Trophoblast cell (in vitro differentiated cells and primary cell): ENCODE measurements around the gene TBCD.

Source experiments
- DNase-seq, 2 donors: peaks; one replicate each; pipeline ENCODE4 v3.0.0-alpha.2; 2016
- H2AFZ ChIP-seq: 2 replicates; pipeline ENCODE4 v1.6.1; 2013; ENCODE audit warnings: low read length, moderate library complexity, mild to moderate bottlenecking; ENCODE audit not compliant: insufficient read depth, poor library complexity
- H2AK5ac ChIP-seq: 2 replicates; pipeline ENCODE4 v1.6.1; 2013; ENCODE audit warnings: mild to moderate bottlenecking, low read length
- H2BK120ac ChIP-seq: 2 replicates; pipeline ENCODE4 v1.6.1; 2013; ENCODE audit warnings: low read length, mild to moderate bottlenecking, moderate library complexity; ENCODE audit not compliant: insufficient read depth, poor library complexity
- H2BK12ac ChIP-seq: 2 replicates; pipeline ENCODE4 v1.6.1; 2013; ENCODE audit warnings: mild to moderate bottlenecking, low read length, moderate library complexity
- H2BK5ac ChIP-seq: 2 replicates; pipeline ENCODE4 v1.6.1; 2013; ENCODE audit warnings: low read length, low read depth, moderate library complexity, mild to moderate bottlenecking; ENCODE audit not compliant: poor library complexity
- H3K14ac ChIP-seq: 2 replicates; pipeline ENCODE4 v1.6.1; 2013; ENCODE audit warnings: mild to moderate bottlenecking, low read length
- H3K18ac ChIP-seq: 2 replicates; pipeline ENCODE4 v1.6.1; 2013; ENCODE audit warnings: mild to moderate bottlenecking, low read length
- H3K23ac ChIP-seq: 2 replicates; pipeline ENCODE4 v1.6.1; 2013; ENCODE audit warnings: low read length
- H3K27ac ChIP-seq: 2 replicates; pipeline ENCODE4 v1.5.1; 2013; ENCODE audit warnings: low read depth, mild to moderate bottlenecking, inconsistent platforms, low read length, moderate library complexity
- H3K27me3 ChIP-seq: 2 replicates; pipeline ENCODE4 v1.6.1; 2013; ENCODE audit warnings: inconsistent platforms, mild to moderate bottlenecking, low read length, moderate library complexity; ENCODE audit not compliant: insufficient read depth
- H3K36me3 ChIP-seq, 2 experiments: 1 replicate in 1 of 2; 2 replicates in 1 of 2; pipeline ENCODE4 v1.6.1; 2013; ENCODE audit warnings: low read length in 2 of 2, mild to moderate bottlenecking in 2 of 2, moderate library complexity in 1 of 2; ENCODE audit not compliant: insufficient read depth in 2 of 2, control insufficient read depth in 1 of 2
- H3K4ac ChIP-seq: 2 replicates; pipeline ENCODE4 v1.6.1; 2013; ENCODE audit warnings: low read depth, mild to moderate bottlenecking, low read length, moderate library complexity
- H3K4me1 ChIP-seq, 2 experiments: 1 replicate in 1 of 2; 2 replicates in 1 of 2; pipeline ENCODE4 v1.6.1; 2013; ENCODE audit warnings: low read length in 2 of 2, mild to moderate bottlenecking in 2 of 2, moderate library complexity in 1 of 2; ENCODE audit not compliant: insufficient read depth in 2 of 2, control insufficient read depth in 1 of 2
- H3K4me2 ChIP-seq: 2 replicates; pipeline ENCODE4 v1.6.1; 2013; ENCODE audit warnings: inconsistent platforms, mild to moderate bottlenecking, low read length, moderate library complexity
- H3K4me3 ChIP-seq: 2 replicates; pipeline ENCODE4 v1.5.1; 2013; ENCODE audit warnings: mild to moderate bottlenecking, low read depth, low read length, inconsistent platforms
- H3K79me1 ChIP-seq: one replicate; pipeline ENCODE4 v1.6.1; 2013; ENCODE audit warnings: low read length
- H3K79me2 ChIP-seq: 2 replicates; pipeline ENCODE4 v1.6.1; 2013; ENCODE audit warnings: low read length, mild to moderate bottlenecking; ENCODE audit not compliant: control insufficient read depth, insufficient read depth, poor library complexity
- H3K9ac ChIP-seq: 2 replicates; pipeline ENCODE4 v1.6.1; 2013; ENCODE audit warnings: mild to moderate bottlenecking, low read length
- H3K9me3 ChIP-seq: 2 replicates; pipeline ENCODE4 v1.6.1; 2013; ENCODE audit warnings: low read depth, mild to moderate bottlenecking, control low read depth, inconsistent platforms, low read length; ENCODE audit not compliant: insufficient read depth
- H4K12ac ChIP-seq: 2 replicates; pipeline ENCODE4 v1.6.1; 2013; ENCODE audit warnings: low read depth, mild to moderate bottlenecking, low read length, moderate library complexity
- H4K8ac ChIP-seq: 2 replicates; pipeline ENCODE4 v1.6.1; 2013; ENCODE audit warnings: low read depth, mild to moderate bottlenecking, low read length, moderate library complexity
- H4K91ac ChIP-seq: one replicate; pipeline ENCODE4 v1.6.1; 2013; ENCODE audit warnings: low read depth, mild to moderate bottlenecking, low read length, moderate library complexity
- WGBS: extraction: QIAGEN DNeasy Blood & Tissue Kit; methylation state at CpG from one replicate; pipeline ENCODE4 v1.1.7; 2013; ENCODE audit warnings: missing lambda C conversion rate; ENCODE audit not compliant: insufficient read length, insufficient coverage; ENCODE audit errors: extremely low coverage; 5-methylcytosine and 5-hydroxymethylcytosine counted together

The TBCD gene

DNA sequence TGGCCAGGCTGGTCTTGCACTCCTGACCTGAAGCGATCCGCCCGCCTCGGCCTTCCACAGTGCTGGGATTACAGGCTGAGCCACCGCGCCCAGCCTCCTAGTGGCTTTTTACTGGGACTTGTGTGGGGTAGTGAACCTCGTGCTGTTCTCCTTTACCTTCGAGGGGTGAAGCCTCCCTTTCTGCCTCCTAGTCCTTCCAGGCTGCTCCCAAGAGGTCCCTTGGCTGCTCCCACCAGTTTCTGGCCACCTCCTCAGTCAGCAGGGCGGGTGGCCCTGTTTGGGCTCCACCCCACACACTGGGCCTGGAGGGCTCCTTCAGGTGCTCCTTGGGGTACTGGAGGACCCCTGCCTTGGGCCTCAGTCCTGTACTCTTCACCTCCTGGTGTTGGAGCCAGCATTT lies 158.9 kb downstream of the TBCD start:
- no peaks in the 10 kb centered on the region for H3K79me1 ChIP-seq
- no peak overlapping the region for H3K4ac ChIP-seq
- peaks cover 1% of the 10 kb centered on the region for H3K9me3 ChIP-seq
- no peak overlapping the region for H3K4me2 ChIP-seq
- H2BK5ac ChIP-seq, result no peak overlapping the region
- no peak overlapping the region for H3K18ac ChIP-seq
- peaks cover 17% of the 10 kb centered on the region in 2 experiments for H3K36me3 ChIP-seq
- no peak overlapping the region for H4K12ac ChIP-seq
- WGBS, result no CpG with 5 or more reads among the region's 9 CpGs
- no peaks in the 10 kb centered on the region for H3K27me3 ChIP-seq
- no peak overlapping the region for H4K91ac ChIP-seq
- H4K8ac ChIP-seq, result no peak overlapping the region
- no peak overlapping the region for H2BK120ac ChIP-seq
- H3K14ac ChIP-seq, result no peak overlapping the region
- no peaks in the 10 kb centered on the region for H3K79me2 ChIP-seq
- H3K4me1 ChIP-seq, result no peaks in the 10 kb centered on the region
- no peak overlapping the region for H3K23ac ChIP-seq
- H3K4me3 ChIP-seq, result no peak overlapping the region
- no peak overlapping the region for H2AFZ ChIP-seq
- no peak overlapping the region for H3K27ac ChIP-seq
- no peak overlapping the region for H3K9ac ChIP-seq
- H2AK5ac ChIP-seq, result no peak overlapping the region
- H2BK12ac ChIP-seq, result no peak overlapping the region
- no peak for DNase-seq

DNA sequence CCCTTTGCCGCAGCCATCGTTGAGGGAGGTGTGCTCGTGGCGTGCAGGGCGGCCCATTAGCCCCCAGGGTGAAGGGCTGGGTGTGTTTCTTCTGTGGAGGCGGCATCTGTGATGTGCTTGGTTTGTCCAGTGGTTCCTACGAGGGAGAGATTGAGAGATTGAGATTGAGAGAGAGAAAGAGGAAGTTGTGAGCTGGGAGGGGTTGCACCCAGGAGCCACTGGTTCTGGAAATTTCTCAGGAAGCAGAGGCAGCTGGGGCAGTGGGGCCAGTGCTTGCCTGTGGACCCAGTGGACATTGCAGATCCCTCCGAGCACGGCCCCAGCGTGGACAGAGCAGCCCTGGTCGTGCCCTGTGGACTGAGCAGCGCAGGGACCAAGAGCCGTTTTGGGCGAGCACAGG lies 160.0 kb downstream of the TBCD start:
- no peak overlapping the region for H4K12ac ChIP-seq
- no peak overlapping the region for H2AFZ ChIP-seq
- no peak overlapping the region for H3K9ac ChIP-seq
- H3K4me3 ChIP-seq, result no peak overlapping the region
- no peaks in the 10 kb centered on the region for H3K27me3 ChIP-seq
- peaks cover 1% of the 10 kb centered on the region for H3K9me3 ChIP-seq
- no peak overlapping the region for H3K18ac ChIP-seq
- no CpG with 5 or more reads among the region's 14 CpGs for WGBS
- H3K4me1 ChIP-seq, result no peaks in the 10 kb centered on the region
- no peak overlapping the region for H3K23ac ChIP-seq
- no peak overlapping the region for H3K27ac ChIP-seq
- no peak overlapping the region for H3K4me2 ChIP-seq
- no peak for DNase-seq
- H3K36me3 ChIP-seq, result peaks cover 14 to 18% of the 10 kb centered on the region in 2 experiments
- no peak overlapping the region for H4K91ac ChIP-seq
- no peak overlapping the region for H3K4ac ChIP-seq
- H2BK120ac ChIP-seq, result no peak overlapping the region
- no peak overlapping the region for H2AK5ac ChIP-seq
- no peak overlapping the region for H4K8ac ChIP-seq
- H3K79me2 ChIP-seq, result no peaks in the 10 kb centered on the region
- no peaks in the 10 kb centered on the region for H3K79me1 ChIP-seq
- H2BK12ac ChIP-seq, result no peak overlapping the region
- H3K14ac ChIP-seq, result peak overlapping the region; percentile 1
- H2BK5ac ChIP-seq, result no peak overlapping the region

DNA sequence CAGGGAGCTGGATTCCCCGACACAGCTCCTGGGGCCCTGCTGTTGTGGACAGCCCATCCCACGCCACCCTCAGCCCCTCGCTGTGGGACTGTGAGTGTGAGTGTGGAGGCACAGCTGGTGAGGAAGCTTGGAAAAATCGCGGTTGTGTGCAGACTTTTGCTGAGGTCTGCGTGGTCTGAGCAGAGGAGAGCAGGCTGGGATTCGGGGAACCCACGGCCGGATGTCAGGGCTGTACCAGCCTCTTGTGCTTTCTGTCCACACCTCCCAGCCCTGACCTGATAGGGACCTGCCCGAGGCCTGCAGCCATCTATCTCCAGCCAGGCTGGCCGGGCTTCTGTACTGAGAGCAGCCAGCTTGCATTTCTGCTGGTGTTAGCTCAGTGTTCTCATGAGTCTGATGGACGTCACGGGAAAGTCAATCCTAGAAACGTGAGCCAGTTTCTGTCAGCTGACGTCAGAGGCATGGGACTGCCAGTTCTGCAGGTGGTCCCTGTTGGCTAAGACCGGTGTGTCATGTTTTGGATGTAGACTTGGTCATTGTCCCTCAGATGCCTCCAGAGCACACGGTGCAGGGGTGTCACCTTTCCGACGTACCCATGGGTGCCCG lies 160.7 kb downstream of the TBCD start:
- Histone ChIP-seq H4K8ac (no peak overlapping the region), H2BK5ac (no peak overlapping the region), H3K27ac (no peak overlapping the region), H3K18ac (no peak overlapping the region), H3K36me3 (peaks cover 14 to 18% of the 10 kb centered on the region in 2 experiments), H3K4me3 (no peak overlapping the region), H3K23ac (no peak overlapping the region), H3K4me2 (no peak overlapping the region), H3K14ac (no peak overlapping the region), H2BK12ac (no peak overlapping the region), H3K9me3 (peaks cover 1% of the 10 kb centered on the region), H3K79me1 (no peaks in the 10 kb centered on the region), H2AFZ (no peak overlapping the region), H2BK120ac (no peak overlapping the region), H3K4me1 (no peaks in the 10 kb centered on the region), H4K12ac (no peak overlapping the region), H2AK5ac (no peak overlapping the region), H3K79me2 (no peaks in the 10 kb centered on the region), H3K9ac (no peak overlapping the region), H4K91ac (no peak overlapping the region), H3K4ac (no peak overlapping the region), H3K27me3 (no peaks in the 10 kb centered on the region)
- peak in 1 of 2 donors; percentile 12 for DNase-seq
- no CpG with 5 or more reads among the region's 20 CpGs for WGBS

DNA sequence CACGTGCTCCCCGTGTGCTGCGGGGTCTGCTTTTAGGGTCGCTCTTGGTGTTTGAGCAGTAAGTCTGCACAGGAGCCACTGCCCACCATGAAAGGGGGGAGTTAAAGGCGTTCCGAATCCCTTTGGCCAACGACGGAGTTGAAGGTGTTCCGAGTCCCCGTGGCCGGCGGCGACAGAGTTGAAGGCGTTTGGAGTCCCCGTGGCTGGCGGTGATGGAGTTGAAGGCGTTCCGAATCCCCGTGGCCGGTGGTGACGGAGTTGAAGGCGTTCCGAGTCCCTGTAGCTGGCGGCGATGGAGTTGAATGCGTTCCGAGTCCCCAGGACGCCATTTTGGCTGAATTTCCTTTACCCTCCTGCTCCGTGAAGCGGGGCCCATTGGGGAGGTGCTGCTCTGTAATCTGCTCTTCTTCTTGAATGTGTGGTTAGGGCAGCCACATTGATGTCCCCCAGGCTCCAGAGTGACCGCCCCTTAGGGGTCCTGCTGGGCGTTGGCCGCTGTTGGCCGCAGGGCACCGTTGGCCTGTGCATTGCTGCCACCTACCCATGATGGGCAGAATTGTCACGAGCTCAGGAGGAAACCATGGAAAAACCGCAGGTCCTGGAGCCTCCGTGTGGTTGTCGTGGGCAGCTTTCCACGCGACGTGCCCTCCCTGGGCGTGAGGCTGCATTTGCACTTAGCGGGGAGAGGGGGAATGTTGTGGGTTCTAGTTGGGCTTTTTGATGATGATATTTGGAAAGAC lies 161.6 kb downstream of the TBCD start:
- H4K91ac ChIP-seq, result no peak overlapping the region
- H3K27ac ChIP-seq, result no peak overlapping the region
- no peaks in the 10 kb centered on the region for H3K79me1 ChIP-seq
- peak in 1 of 2 donors; percentile 18 for DNase-seq
- H2AK5ac ChIP-seq, result no peak overlapping the region
- H3K4ac ChIP-seq, result no peak overlapping the region
- H3K4me1 ChIP-seq, result no peaks in the 10 kb centered on the region
- H3K27me3 ChIP-seq, result no peaks in the 10 kb centered on the region
- H3K23ac ChIP-seq, result no peak overlapping the region
- H3K36me3 ChIP-seq, result peaks cover 10 to 18% of the 10 kb centered on the region in 2 experiments
- no peak overlapping the region for H3K18ac ChIP-seq
- H2AFZ ChIP-seq, result no peak overlapping the region
- H4K8ac ChIP-seq, result no peak overlapping the region
- no peaks in the 10 kb centered on the region for H3K79me2 ChIP-seq
- no CpG with 5 or more reads among the region's 44 CpGs for WGBS
- H2BK12ac ChIP-seq, result no peak overlapping the region
- no peak overlapping the region for H3K14ac ChIP-seq
- no peak overlapping the region for H2BK120ac ChIP-seq
- H3K9ac ChIP-seq, result no peak overlapping the region
- H4K12ac ChIP-seq, result peak overlapping the region; percentile 8
- no peak overlapping the region for H3K4me3 ChIP-seq
- H3K9me3 ChIP-seq, result peaks cover 1% of the 10 kb centered on the region
- no peak overlapping the region for H2BK5ac ChIP-seq
- H3K4me2 ChIP-seq, result no peak overlapping the region
